Epithelial cell of esophagus (primary cell): ENCODE data around the gene TPPP3.
"Not testable (repeated sequence)": the region's sequence is repeated elsewhere in the genome, so short reads cannot be mapped to it uniquely, and the experiment has no call there.

Experiments
- DNase-seq: peaks from one replicate; pipeline ENCODE4 v3.0.0; 2010; ENCODE audit warnings: low read depth
- H3K4me3 ChIP-seq: 2 replicates; pipeline ENCODE4 v1.5.1; 2011; ENCODE audit warnings: mild to moderate bottlenecking, low read length, control low read depth
- CTCF ChIP-seq: IDR thresholded peaks from 2 replicates; pipeline ENCODE4 v1.5.1; 2011; ENCODE audit warnings: low read depth, mild to moderate bottlenecking, low read length, control low read depth, inconsistent platforms; ENCODE audit not compliant: insufficient read depth; ENCODE audit errors: missing control alignments

The TPPP3 gene

GRCh38 chr16:67356396-67356795, 36.9 kb downstream of the TPPP3 start:
- TF ChIP-seq CTCF = no peak
- no peak for DNase-seq
- H3K4me3 ChIP-seq = no peak overlapping the region

GRCh38 chr16:67352463-67352862, 40.8 kb downstream of the TPPP3 start:
- not testable (repeated sequence) for H3K4me3 ChIP-seq

GRCh38 chr16:67350324-67350723, 43.0 kb downstream of the TPPP3 start:
- no peak overlapping the region for H3K4me3 ChIP-seq
- TF ChIP-seq CTCF = no peak
- no peak for DNase-seq

More at GRCh38 chr16:67352463-67352862, 40.8 kb downstream of the TPPP3 start:
- not testable (repeated sequence) for DNase-seq

GRCh38 chr16:67349172-67349571, 44.1 kb downstream of the TPPP3 start:
- H3K4me3 ChIP-seq = no peak overlapping the region
- DNase-seq = peak; percentile 50
- TF ChIP-seq CTCF = peak; percentile 43

- H3K4me3 ChIP-seq = no peak overlapping the region
- no peak for DNase-seq
- no peak for TF ChIP-seq CTCF
Observed at GRCh38 chr16:67346341-67346740, 47.0 kb downstream of the TPPP3 start.

- DNase-seq = no peak
- no peak overlapping the region for H3K4me3 ChIP-seq
- TF ChIP-seq CTCF = no peak
Observed at GRCh38 chr16:67345401-67345800, 47.9 kb downstream of the TPPP3 start.

GRCh38 chr16:67342616-67343015, 50.7 kb downstream of the TPPP3 start:
- H3K4me3 ChIP-seq = no peak overlapping the region
- no peak for DNase-seq
- no peak for TF ChIP-seq CTCF

- DNase-seq = no peak
- no peak overlapping the region for H3K4me3 ChIP-seq
- no peak for TF ChIP-seq CTCF
Observed at GRCh38 chr16:67341250-67341649, 52.0 kb downstream of the TPPP3 start.
